GM12873 (cell line): ENCODE measurements around the gene ZNF816.

ENCODE experiments used
- TF ChIP-seq, protein P1 (sequence below): IDR thresholded peaks from 2 replicates; pipeline ENCODE4 v1.5.1; 2012; ENCODE audit warnings: low read depth, mild to moderate bottlenecking, moderate library complexity, low read length, control low read depth; ENCODE audit not compliant: insufficient read depth; ENCODE audit errors: missing control alignments

ZNF816 gene

DNA sequence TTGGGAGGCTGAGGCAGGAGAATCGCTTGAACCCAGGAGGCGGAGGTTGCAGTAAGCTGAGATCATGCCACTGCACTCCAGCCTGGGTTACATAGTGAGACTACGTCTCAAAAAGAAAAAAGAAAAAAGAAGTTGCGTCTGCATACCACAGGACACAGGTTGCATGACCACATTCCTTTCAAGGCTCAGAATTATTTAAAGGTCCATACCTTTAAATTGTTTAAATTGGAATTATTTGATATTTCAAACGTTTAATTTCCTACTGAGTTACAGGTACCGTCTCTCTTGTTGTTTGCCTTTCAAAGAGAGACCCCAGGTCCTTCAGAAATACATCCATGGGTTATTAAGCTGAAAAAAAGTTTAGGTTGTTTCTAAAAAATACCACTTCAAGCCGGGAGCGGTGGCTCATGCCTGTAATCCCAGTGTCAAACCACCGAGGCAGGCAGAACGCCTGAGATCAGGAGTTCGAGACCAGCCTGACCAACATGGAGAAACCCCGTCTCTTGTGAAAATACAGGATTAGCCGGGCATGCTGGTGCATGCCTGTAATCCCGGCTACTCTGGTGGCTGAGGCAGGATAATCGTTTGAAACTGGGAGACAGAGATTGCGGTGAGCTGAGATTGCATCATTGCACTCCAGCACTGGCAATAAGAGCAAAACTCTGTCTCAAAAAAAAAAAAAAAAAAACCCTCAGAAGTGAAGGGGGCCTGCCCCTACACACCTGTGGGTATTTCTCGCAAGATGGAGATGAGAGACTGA is 18.6 kb downstream of the ZNF816 start:
- TF ChIP-seq, protein P1, sequence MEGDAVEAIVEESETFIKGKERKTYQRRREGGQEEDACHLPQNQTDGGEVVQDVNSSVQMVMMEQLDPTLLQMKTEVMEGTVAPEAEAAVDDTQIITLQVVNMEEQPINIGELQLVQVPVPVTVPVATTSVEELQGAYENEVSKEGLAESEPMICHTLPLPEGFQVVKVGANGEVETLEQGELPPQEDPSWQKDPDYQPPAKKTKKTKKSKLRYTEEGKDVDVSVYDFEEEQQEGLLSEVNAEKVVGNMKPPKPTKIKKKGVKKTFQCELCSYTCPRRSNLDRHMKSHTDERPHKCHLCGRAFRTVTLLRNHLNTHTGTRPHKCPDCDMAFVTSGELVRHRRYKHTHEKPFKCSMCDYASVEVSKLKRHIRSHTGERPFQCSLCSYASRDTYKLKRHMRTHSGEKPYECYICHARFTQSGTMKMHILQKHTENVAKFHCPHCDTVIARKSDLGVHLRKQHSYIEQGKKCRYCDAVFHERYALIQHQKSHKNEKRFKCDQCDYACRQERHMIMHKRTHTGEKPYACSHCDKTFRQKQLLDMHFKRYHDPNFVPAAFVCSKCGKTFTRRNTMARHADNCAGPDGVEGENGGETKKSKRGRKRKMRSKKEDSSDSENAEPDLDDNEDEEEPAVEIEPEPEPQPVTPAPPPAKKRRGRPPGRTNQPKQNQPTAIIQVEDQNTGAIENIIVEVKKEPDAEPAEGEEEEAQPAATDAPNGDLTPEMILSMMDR, result no peak

DNA sequence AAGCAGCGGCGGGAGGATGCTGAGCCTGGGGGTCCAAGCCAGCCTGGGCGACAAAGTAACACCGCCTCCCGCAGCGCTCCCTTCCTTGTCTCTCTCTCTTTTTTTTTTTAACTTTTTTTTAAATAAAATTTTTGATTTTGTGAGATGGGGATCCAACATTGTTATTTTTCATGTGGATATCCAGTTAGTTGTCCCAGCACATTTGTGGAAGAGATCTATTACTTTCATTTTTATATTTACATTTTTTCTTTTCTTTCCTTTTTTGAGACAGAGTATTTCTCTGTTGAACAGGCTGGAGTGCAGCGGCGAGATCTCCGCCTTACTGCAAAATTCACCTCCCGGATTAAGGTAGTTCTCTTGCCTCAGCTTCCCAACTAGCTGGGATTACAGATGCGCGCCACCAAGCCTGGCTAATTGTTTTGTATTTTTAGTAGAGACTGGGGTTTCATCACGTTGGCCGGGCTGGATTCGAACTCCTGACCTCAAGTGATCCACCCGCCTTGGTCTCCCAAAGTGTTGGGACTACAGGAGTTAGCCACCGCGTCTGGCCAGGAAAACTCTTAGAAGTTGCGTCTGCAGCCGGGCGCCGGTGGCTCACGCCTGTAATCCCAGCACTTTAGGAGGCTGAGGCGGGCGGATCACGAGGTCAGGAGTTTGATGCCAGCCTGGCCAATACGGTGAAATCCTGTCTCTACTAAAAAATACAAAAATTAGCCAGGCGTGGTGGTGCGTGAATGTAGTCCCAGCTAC is 19.4 kb downstream of the ZNF816 start:
- TF ChIP-seq, protein P1, result no peak

DNA sequence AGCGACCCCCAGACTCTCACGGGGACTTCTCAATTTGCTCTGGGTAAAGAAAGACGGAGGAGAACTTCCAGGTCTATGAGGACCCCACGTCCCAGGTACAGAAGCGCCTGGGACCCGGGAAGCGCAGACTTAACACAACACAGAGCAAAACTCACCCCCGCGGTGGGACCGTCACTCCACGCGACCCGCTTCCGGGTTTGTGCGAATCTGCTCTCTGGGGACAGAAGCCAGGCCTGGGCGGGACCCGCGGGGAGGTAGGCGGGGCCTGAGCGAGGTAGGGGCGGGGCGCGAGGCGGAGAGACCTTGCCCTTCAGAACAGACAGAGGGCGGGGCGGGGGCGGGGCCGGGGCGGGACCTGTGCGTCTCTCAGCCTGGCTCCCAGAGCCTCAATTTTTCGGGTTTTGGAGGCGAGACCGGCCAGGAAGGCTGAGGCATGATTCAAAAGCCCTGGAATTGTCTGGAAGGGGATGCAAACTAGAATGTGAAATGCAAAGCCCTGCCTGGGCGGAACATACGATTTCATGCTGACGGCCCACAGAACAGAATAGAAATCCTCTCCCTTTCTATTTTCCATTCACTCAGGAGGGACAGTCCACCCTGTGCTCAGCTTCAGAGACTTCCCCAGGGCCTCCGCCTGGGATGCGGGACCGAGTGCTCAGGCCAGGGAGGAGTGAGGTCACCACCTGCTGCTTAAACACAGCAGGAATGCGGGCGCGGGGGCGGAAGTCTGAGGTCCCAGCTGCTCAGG is 20.1 kb downstream of the ZNF816 start:
- TF ChIP-seq, protein P1, result no peak

DNA sequence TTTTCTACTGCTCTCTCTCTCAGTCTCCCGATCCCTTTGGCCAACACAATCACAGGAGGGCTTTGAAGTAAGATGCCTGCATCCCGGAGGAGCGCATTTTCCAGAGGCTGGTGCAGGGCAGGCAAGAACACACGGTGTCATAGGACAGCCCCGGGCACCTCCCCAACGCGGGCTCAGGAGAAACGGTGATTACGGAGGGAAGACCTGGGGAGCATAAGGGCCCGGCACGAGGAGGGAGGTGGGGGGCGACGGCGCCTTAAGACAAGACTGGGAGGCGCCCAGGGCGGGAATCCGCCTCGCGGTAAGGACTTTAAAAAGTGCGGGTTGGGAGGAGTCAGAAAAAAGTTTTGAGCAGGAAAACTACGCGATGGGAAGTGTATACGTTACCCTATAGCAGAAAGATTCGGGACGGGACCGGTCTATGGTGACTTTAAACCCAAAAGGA is 20.7 kb downstream of the ZNF816 start:
- TF ChIP-seq, protein P1, result no peak

DNA sequence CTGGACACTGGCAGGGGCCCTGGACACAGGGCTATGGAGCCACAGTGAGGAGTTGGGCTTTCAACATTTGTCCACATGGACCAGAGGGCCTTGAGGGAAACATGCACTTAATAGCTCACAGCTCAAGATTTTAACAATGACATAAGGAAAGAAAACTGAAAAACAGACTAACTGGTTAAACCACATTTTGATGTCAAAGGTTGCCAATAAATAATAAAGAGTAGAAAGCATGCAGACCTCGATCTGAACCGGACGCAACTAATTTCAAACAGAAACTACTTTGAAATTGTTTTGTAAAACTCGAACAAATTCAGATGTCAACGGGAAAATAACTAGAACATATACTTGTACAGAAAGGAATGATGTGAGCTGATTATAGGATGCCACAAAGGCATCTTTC is 23.9 kb downstream of the ZNF816 start:
- TF ChIP-seq, protein P1, result no peak

DNA sequence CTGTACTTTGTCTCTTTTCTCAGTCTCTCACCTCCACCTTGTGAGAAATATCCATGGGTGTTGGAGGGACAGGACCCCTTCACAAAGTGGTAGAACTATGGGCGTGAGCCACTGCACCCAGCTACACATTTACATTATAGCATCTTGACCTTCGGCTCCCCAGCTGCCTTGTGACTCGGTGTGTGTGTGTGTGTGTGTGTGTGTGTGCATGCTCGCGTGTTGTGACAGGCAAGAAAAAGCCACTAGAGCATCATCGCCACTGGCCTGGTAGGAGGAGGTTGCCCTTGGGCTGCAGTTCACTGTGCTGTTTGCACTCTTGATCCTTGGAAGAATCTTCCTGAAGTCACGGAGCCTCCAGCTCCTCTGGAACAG is 25.7 kb downstream of the ZNF816 start:
- TF ChIP-seq, protein P1, result no peak
